Tibial nerve (tissue), 4 donors: Measurements from ENCODE around the gene FMN1.

Experiments used
- EP300 ChIP-seq, 2 donors: sonication (generic); formaldehyde crosslinking; IDR thresholded peaks; one replicate each; pipeline ENCODE4 v1.6.1; 2017; ENCODE audit warnings: antibody characterized with exemption in 2 of 2, mild to moderate bottlenecking in 1 of 2
- TF ChIP-seq, protein P1 (sequence below), 5 experiments: fragments of 200-600 bp in 3 of 5; fragments of 450-650 bp in 2 of 5; sonication (generic) in 3 of 5; IDR thresholded peaks; one replicate each; pipeline ENCODE4 v1.5.1; 2016 to 2019; ENCODE audit warnings: antibody characterized with exemption in 5 of 5, mild to moderate bottlenecking in 3 of 5, moderate library complexity in 2 of 5

DNA sequence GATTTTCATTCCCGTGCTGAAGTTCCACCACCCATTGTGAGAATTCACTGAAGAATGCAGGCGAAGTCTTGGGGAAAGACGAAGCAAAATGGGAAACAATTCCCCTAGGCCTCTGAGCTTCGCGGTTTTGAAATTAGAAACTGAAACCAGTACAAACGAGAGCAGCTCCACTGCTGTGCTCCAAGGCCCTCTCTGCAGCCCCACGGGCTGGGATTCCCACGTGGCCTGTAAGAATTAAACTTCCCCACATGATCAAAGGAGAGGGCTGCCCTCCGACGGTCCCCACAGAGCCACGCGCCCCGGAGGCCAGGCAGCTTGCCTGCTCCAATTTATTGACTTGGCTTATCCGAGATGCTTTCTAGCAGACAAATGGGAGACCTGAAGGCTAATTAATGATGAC lies 332.8 kb downstream of the FMN1 start:
- TF ChIP-seq, protein P1, sequence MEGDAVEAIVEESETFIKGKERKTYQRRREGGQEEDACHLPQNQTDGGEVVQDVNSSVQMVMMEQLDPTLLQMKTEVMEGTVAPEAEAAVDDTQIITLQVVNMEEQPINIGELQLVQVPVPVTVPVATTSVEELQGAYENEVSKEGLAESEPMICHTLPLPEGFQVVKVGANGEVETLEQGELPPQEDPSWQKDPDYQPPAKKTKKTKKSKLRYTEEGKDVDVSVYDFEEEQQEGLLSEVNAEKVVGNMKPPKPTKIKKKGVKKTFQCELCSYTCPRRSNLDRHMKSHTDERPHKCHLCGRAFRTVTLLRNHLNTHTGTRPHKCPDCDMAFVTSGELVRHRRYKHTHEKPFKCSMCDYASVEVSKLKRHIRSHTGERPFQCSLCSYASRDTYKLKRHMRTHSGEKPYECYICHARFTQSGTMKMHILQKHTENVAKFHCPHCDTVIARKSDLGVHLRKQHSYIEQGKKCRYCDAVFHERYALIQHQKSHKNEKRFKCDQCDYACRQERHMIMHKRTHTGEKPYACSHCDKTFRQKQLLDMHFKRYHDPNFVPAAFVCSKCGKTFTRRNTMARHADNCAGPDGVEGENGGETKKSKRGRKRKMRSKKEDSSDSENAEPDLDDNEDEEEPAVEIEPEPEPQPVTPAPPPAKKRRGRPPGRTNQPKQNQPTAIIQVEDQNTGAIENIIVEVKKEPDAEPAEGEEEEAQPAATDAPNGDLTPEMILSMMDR (IDR thresholded peaks at IDR 0.05): no peak
- no peak for TF ChIP-seq EP300 (IDR thresholded peaks at IDR 0.05)
